Panc1 (cell line): Measurements from ENCODE around the gene MAMLD1. TPM values are rescaled to one million over a fixed set of nuclear protein-coding genes. Genes with fewer than 3 reads are reported as not detected.

Experiments
- ATAC-seq: fragments of 200-7000 bp; cut with Tn5 transposase; 2 replicates; pipeline ENCODE4 v1.9.1; 2020; ENCODE audit warnings: mild to moderate bottlenecking, moderate library complexity
- BruUV-seq: library from RNA; stranded (reverse); fragments of 400-500 nt; replicated peaks from 2 replicates; lab custom pipeline; 2021; lab: Mats Ljungman, UMichigan
- CTCF ChIA-PET: fragments of 300-600 bp; sonication (Branson Sonifier 250); formaldehyde crosslinking; loops from one replicate; lab custom pipeline; 2022; ENCODE audit warnings: antibody characterized with exemption; lab: Charles Lee
- POLR2A ChIA-PET: fragments of 300-600 bp; sonication (Branson Sonifier 250); formaldehyde crosslinking; loops from one replicate; lab custom pipeline; 2022; ENCODE audit warnings: antibody characterized with exemption; lab: Charles Lee
- DNase-seq: peaks from one replicate; pipeline ENCODE4 v3.0.0-alpha.2; 2010; ENCODE audit warnings: low read depth, low spot score
- H3K27ac ChIP-seq: 2 replicates; pipeline ENCODE4 v1.5.1; 2011; ENCODE audit warnings: mild to moderate bottlenecking, low read length, inconsistent platforms
- H3K27me3 ChIP-seq: fragments of 200-500 bp; sonication (Bioruptor generic); 2 replicates; pipeline ENCODE4 v1.6.0; 2014; ENCODE audit warnings: low read length, inconsistent platforms; ENCODE audit not compliant: control insufficient read depth, insufficient read depth
- H3K36me3 ChIP-seq: fragments of 200-500 bp; sonication (Bioruptor generic); 2 replicates; pipeline ENCODE4 v1.5.1; 2014; ENCODE audit warnings: inconsistent platforms, mild to moderate bottlenecking, low read length, moderate library complexity; ENCODE audit not compliant: control insufficient read depth, insufficient read depth
- H3K4me1 ChIP-seq: 2 replicates; pipeline ENCODE4 v1.5.1; 2011; ENCODE audit warnings: inconsistent platforms, mild to moderate bottlenecking, low read length, moderate library complexity; ENCODE audit not compliant: control insufficient read depth, insufficient read depth
- H3K4me3 ChIP-seq, 2 experiments: 2 replicates each; pipeline ENCODE4 v1.5.1; 2011 to 2012; ENCODE audit warnings: low read depth in 2 of 2, low read length in 2 of 2, mild to moderate bottlenecking in 2 of 2, inconsistent platforms in 1 of 2, moderate library complexity in 1 of 2
- H3K9me3 ChIP-seq: fragments of 200-500 bp; sonication (Bioruptor generic); 2 replicates; pipeline ENCODE4 v1.5.1; 2014; ENCODE audit warnings: low read depth, mild to moderate bottlenecking, inconsistent platforms, low read length, moderate library complexity; ENCODE audit not compliant: control insufficient read depth, insufficient read depth
- POLR2AphosphoS5 ChIP-seq: IDR thresholded peaks from 2 replicates; pipeline ENCODE4 v1.6.1; 2012; ENCODE audit warnings: mild to moderate bottlenecking, low read depth, low read length, moderate library complexity
- SIN3A ChIP-seq: IDR thresholded peaks from 2 replicates; pipeline ENCODE4 v1.6.1; 2012; ENCODE audit warnings: low read depth, mild to moderate bottlenecking, low read length, moderate library complexity, borderline replicate concordance; ENCODE audit not compliant: insufficient read depth
- TCF7L2 ChIP-seq: IDR thresholded peaks from 2 replicates; pipeline ENCODE4 v1.6.1; 2011; ENCODE audit warnings: mild to moderate bottlenecking, low read depth, low read length, inconsistent platforms
- in situ Hi-C: cut with HindIII; loops from 2 replicates; pipeline ENCODE4 v1.10.0; 2016; ENCODE audit warnings: low sequenced_read_pairs, low pct_unique_long_range_greater_than_20kb
- intact Hi-C: fragments of 100-400 bp; cut with micrococcal nuclease; formaldehyde crosslinking; loops from one replicate; pipeline ENCODE4 v1.10.0; 2022; ENCODE audit not compliant: unreplicated experiment
- total RNA-seq: library from RNA; stranded (reverse); gene quantifications from one replicate; pipeline ENCODE4 v1.2.1, GENCODE V29; 2021; ENCODE audit not compliant: unreplicated experiment
- TF ChIP-seq, protein P1 (sequence below), 2 experiments: IDR thresholded peaks; 2 replicates each; pipeline ENCODE4 v1.6.1; 2011 to 2012; ENCODE audit warnings: low read depth in 2 of 2, control low read depth in 1 of 2, low read length in 1 of 2, mild to moderate bottlenecking in 1 of 2, moderate library complexity in 1 of 2; ENCODE audit not compliant: insufficient read depth in 1 of 2
- TF ChIP-seq, protein P2 (sequence below): fragments of 450-650 bp; IDR thresholded peaks from 2 replicates; pipeline ENCODE4 v1.5.1; 2017; ENCODE audit warnings: mild to moderate bottlenecking

MAMLD1 gene
- total RNA-seq, 1 experiment from 2014 or later: 2.1 TPM

DNA sequence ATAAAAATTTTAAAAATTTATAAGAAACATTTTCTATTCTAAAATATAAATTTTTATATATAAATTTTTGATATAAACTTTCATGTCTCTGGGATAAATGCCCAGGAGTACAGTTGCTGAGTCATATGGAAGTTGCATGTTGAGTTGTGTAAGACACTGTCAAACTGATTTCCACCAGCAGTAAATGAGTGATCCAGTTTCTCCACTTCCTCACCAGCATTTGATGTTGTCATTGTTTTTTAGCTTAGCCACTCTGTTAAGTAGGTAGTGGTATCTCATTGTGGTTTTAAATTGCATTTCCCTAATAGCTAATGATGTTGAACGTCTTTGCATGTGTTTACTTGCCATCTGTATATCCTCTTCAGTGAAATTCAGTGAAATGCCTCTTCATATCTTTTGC lies 66.5 kb downstream of the MAMLD1 start:
- no peak for TF ChIP-seq TCF7L2
- TF ChIP-seq, protein P1, sequence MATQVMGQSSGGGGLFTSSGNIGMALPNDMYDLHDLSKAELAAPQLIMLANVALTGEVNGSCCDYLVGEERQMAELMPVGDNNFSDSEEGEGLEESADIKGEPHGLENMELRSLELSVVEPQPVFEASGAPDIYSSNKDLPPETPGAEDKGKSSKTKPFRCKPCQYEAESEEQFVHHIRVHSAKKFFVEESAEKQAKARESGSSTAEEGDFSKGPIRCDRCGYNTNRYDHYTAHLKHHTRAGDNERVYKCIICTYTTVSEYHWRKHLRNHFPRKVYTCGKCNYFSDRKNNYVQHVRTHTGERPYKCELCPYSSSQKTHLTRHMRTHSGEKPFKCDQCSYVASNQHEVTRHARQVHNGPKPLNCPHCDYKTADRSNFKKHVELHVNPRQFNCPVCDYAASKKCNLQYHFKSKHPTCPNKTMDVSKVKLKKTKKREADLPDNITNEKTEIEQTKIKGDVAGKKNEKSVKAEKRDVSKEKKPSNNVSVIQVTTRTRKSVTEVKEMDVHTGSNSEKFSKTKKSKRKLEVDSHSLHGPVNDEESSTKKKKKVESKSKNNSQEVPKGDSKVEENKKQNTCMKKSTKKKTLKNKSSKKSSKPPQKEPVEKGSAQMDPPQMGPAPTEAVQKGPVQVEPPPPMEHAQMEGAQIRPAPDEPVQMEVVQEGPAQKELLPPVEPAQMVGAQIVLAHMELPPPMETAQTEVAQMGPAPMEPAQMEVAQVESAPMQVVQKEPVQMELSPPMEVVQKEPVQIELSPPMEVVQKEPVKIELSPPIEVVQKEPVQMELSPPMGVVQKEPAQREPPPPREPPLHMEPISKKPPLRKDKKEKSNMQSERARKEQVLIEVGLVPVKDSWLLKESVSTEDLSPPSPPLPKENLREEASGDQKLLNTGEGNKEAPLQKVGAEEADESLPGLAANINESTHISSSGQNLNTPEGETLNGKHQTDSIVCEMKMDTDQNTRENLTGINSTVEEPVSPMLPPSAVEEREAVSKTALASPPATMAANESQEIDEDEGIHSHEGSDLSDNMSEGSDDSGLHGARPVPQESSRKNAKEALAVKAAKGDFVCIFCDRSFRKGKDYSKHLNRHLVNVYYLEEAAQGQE (IDR thresholded peaks at IDR 0.05; ENCODE audit: insufficient read depth in 1 of 2, low read depth in 2 of 2, low read length in 1 of 2): no peak
- TF ChIP-seq, protein P2, sequence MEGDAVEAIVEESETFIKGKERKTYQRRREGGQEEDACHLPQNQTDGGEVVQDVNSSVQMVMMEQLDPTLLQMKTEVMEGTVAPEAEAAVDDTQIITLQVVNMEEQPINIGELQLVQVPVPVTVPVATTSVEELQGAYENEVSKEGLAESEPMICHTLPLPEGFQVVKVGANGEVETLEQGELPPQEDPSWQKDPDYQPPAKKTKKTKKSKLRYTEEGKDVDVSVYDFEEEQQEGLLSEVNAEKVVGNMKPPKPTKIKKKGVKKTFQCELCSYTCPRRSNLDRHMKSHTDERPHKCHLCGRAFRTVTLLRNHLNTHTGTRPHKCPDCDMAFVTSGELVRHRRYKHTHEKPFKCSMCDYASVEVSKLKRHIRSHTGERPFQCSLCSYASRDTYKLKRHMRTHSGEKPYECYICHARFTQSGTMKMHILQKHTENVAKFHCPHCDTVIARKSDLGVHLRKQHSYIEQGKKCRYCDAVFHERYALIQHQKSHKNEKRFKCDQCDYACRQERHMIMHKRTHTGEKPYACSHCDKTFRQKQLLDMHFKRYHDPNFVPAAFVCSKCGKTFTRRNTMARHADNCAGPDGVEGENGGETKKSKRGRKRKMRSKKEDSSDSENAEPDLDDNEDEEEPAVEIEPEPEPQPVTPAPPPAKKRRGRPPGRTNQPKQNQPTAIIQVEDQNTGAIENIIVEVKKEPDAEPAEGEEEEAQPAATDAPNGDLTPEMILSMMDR: no peak
- no peak for TF ChIP-seq SIN3A
- TF ChIP-seq POLR2AphosphoS5: no peak
- Histone ChIP-seq H3K27ac (no peak overlapping the region), H3K36me3 (no peaks in the 10 kb centered on the region), H3K27me3 (no peaks in the 10 kb centered on the region), H3K4me1 (no peaks in the 10 kb centered on the region), H3K9me3 (no peaks in the 10 kb centered on the region), H3K4me3 (no peak overlapping the region)
- intact Hi-C loops (no loop called here), in situ Hi-C loops (no loop called here)
- BruUV-seq: no TSS peak
- ChIA-PET CTCF (no interaction called here), POLR2A (no interaction called here)
- no peak for ATAC-seq
- DNase-seq: peak; percentile 12

DNA sequence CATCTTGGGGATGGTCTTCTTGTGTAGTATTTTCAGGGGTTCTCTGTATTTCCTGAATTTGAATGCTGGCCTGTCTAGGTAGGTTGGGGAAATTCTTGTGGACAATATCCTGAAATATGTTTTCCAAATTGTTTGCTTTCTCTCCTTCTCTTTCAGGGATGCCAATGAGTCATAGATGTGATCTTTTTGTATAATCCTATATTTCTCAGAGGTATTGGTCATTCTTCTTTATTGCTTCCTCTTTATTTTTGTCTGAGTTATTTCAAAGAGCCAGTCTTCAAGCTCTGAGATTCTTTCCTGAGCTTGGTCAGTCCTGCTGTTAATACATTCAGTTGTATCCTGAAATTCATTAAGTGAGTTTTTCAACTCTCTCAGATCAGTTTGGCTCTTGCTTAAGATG lies 73.1 kb downstream of the MAMLD1 start:
- in situ Hi-C loops (no loop called here), intact Hi-C loops (no loop called here)
- DNase-seq (no peak), ATAC-seq (no peak)
- Histone ChIP-seq H3K4me1 (no peaks in the 10 kb centered on the region), H3K4me3 (no peak overlapping the region), H3K27me3 (no peaks in the 10 kb centered on the region), H3K27ac (no peak overlapping the region), H3K9me3 (no peaks in the 10 kb centered on the region), H3K36me3 (no peaks in the 10 kb centered on the region)
- BruUV-seq: no TSS peak
- ChIA-PET CTCF (no interaction called here), POLR2A (no interaction called here)
- TF ChIP-seq, protein P1 (IDR thresholded peaks at IDR 0.05; ENCODE audit: insufficient read depth in 1 of 2, low read depth in 2 of 2, low read length in 1 of 2): no peak
- TF ChIP-seq TCF7L2: no peak
- TF ChIP-seq POLR2AphosphoS5: no peak
- TF ChIP-seq, protein P2: no peak
- TF ChIP-seq SIN3A: no peak
